Activated T-cell treated with anti-CD3 and anti-CD28 coated beads, Interleukin-2, amount 50 U/mL, for 72 hours (primary cell): Measurements from ENCODE around the gene HERC4. TPM values are rescaled to one million over a fixed set of nuclear protein-coding genes. Genes with fewer than 3 reads are reported as not detected.
"Not testable (repeated sequence)": the region's sequence is repeated elsewhere in the genome, so short reads cannot be mapped to it uniquely, and the experiment has no call there.

Source experiments
- ATAC-seq, 2 donors: fragments of 150-1000 bp; cut with Tn5 transposase; replicated peaks in 1 of 2; 2 replicates each; pipeline ENCODE4 v1.10.0; 2021; ENCODE audit warnings: moderate library complexity in 2 of 2, mild to moderate bottlenecking in 1 of 2
- DNase-seq, 2 donors: peaks; one replicate each; pipeline ENCODE4 v3.0.0; 2021 to 2022; ENCODE audit warnings: mixed read lengths in 1 of 2
- H3K27ac Mint-ChIP-seq: one replicate; pipeline ENCODE4 v1.8.0; 2022; ENCODE audit warnings: mild to moderate bottlenecking, moderate library complexity, mixed read lengths
- H3K27me3 Mint-ChIP-seq: one replicate; pipeline ENCODE4 v1.8.0; 2022; ENCODE audit warnings: low read depth, mixed read lengths
- H3K36me3 Mint-ChIP-seq, 2 donors: one replicate each; pipeline ENCODE4 v1.8.0; 2022; ENCODE audit warnings: mixed read lengths in 2 of 2, mild to moderate bottlenecking in 1 of 2; ENCODE audit not compliant: insufficient read depth in 2 of 2
- H3K4me1 Mint-ChIP-seq: one replicate; pipeline ENCODE4 v1.8.0; 2022; ENCODE audit warnings: low read depth, mixed read lengths
- H3K4me3 Mint-ChIP-seq, 2 donors: one replicate each; pipeline ENCODE4 v1.8.0; 2022; ENCODE audit warnings: mild to moderate bottlenecking in 2 of 2, mixed read lengths in 2 of 2, moderate library complexity in 2 of 2
- H3K9me3 Mint-ChIP-seq, 2 donors: one replicate each; pipeline ENCODE4 v1.8.0; 2022; ENCODE audit warnings: mixed read lengths in 2 of 2
- total RNA-seq, 2 donors: library from RNA; stranded (reverse); gene quantifications; one replicate each; pipeline ENCODE4 v1.2.3, GENCODE V29; 2022

The HERC4 gene
- total RNA-seq, 2 donors from 2014 or later, result 73.5 to 85.6 TPM

GRCh38 chr10:67966035-67966434 is 109.0 kb downstream of the HERC4 start:
- H3K27ac Mint-ChIP-seq, H3K4me3 Mint-ChIP-seq, H3K27me3 Mint-ChIP-seq, H3K4me1 Mint-ChIP-seq, H3K9me3 Mint-ChIP-seq, ATAC-seq, DNase-seq: not testable (repeated sequence)
- H3K36me3 Mint-ChIP-seq, result peaks cover 6 to 21% of the 10 kb centered on the region in 2 donors

- no peak for ATAC-seq
- H3K9me3 Mint-ChIP-seq, result no peaks in the 10 kb centered on the region
Measured at GRCh38 chr10:67965456-67965855, 109.6 kb downstream of the HERC4 start.

GRCh38 chr10:67959839-67960476 is 115.1 kb downstream of the HERC4 start:
- Mint-ChIP-seq H3K4me1 (no peaks in the 10 kb centered on the region), H3K27ac (no peak overlapping the region), H3K27me3 (no peaks in the 10 kb centered on the region), H3K36me3 (peaks cover 0 to 2% of the 10 kb centered on the region in 2 donors), H3K9me3 (no peaks in the 10 kb centered on the region), H3K4me3 (no peak overlapping the region)
- no peak for DNase-seq
- ATAC-seq, result no peak

More at GRCh38 chr10:67965456-67965855, 109.6 kb downstream of the HERC4 start:
- no peak overlapping the region for H3K4me3 Mint-ChIP-seq
- no peak overlapping the region for H3K27ac Mint-ChIP-seq
- peaks cover 5% of the 10 kb centered on the region for H3K4me1 Mint-ChIP-seq
- no peaks in the 10 kb centered on the region for H3K27me3 Mint-ChIP-seq
- no peak for DNase-seq
- peaks cover 3 to 17% of the 10 kb centered on the region in 2 donors for H3K36me3 Mint-ChIP-seq

- peaks cover 4 to 7% of the 10 kb centered on the region in 2 donors for H3K36me3 Mint-ChIP-seq
- no peaks in the 10 kb centered on the region for H3K27me3 Mint-ChIP-seq
- no peak for ATAC-seq
- no peaks in the 10 kb centered on the region for H3K4me1 Mint-ChIP-seq
- H3K4me3 Mint-ChIP-seq, result no peak overlapping the region
- no peak for DNase-seq
- no peak overlapping the region for H3K27ac Mint-ChIP-seq
- no peaks in the 10 kb centered on the region for H3K9me3 Mint-ChIP-seq
Measured at GRCh38 chr10:67955614-67956013, 119.5 kb downstream of the HERC4 start.

- no peak overlapping the region for H3K4me3 Mint-ChIP-seq
- H3K27me3 Mint-ChIP-seq, result no peaks in the 10 kb centered on the region
- no peak for ATAC-seq
- H3K9me3 Mint-ChIP-seq, result peaks cover 0 to 3% of the 10 kb centered on the region in 2 donors
- H3K27ac Mint-ChIP-seq, result peak overlapping the region; percentile 2
- DNase-seq, result no peak
- H3K4me1 Mint-ChIP-seq, result peaks cover 5% of the 10 kb centered on the region
- peaks cover 11 to 23% of the 10 kb centered on the region in 2 donors for H3K36me3 Mint-ChIP-seq
Measured at GRCh38 chr10:67943917-67944316, 131.2 kb downstream of the HERC4 start.

- Mint-ChIP-seq H3K27me3 (no peaks in the 10 kb centered on the region), H3K4me3 (no peak overlapping the region), H3K4me1 (peaks cover 5% of the 10 kb centered on the region), H3K36me3 (peaks cover 4 to 12% of the 10 kb centered on the region in 2 donors), H3K27ac (no peak overlapping the region), H3K9me3 (no peaks in the 10 kb centered on the region)
- DNase-seq, result no peak
- no peak for ATAC-seq
Measured at GRCh38 chr10:67936416-67936815, 138.7 kb downstream of the HERC4 start.

- no peaks in the 10 kb centered on the region for H3K9me3 Mint-ChIP-seq
- no peaks in the 10 kb centered on the region for H3K27me3 Mint-ChIP-seq
- peaks cover 5% of the 10 kb centered on the region for H3K4me1 Mint-ChIP-seq
- H3K27ac Mint-ChIP-seq, result no peak overlapping the region
- DNase-seq (no peak), ATAC-seq (no peak)
- no peak overlapping the region for H3K4me3 Mint-ChIP-seq
- H3K36me3 Mint-ChIP-seq, result peaks cover 4 to 12% of the 10 kb centered on the region in 2 donors
Measured at GRCh38 chr10:67935223-67935622, 139.9 kb downstream of the HERC4 start.

GRCh38 chr10:67934336-67934735 is 140.7 kb downstream of the HERC4 start:
- Mint-ChIP-seq H3K36me3 (peaks cover 4 to 12% of the 10 kb centered on the region in 2 donors), H3K27me3 (no peaks in the 10 kb centered on the region), H3K27ac (no peak overlapping the region), H3K4me1 (peaks cover 5% of the 10 kb centered on the region), H3K4me3 (no peak overlapping the region), H3K9me3 (no peaks in the 10 kb centered on the region)
- ATAC-seq (no peak), DNase-seq (no peak)

- Mint-ChIP-seq H3K27me3 (no peaks in the 10 kb centered on the region), H3K4me1 (peaks cover 5% of the 10 kb centered on the region), H3K36me3 (peaks cover 4 to 12% of the 10 kb centered on the region in 2 donors), H3K9me3 (no peaks in the 10 kb centered on the region), H3K27ac (peak overlapping the region; percentile 86), H3K4me3 (no peak overlapping the region)
- no peak for ATAC-seq
- no peak for DNase-seq
Measured at GRCh38 chr10:67933199-67933598, 141.9 kb downstream of the HERC4 start.

GRCh38 chr10:67926951-67927350 is 148.1 kb downstream of the HERC4 start:
- no peaks in the 10 kb centered on the region for H3K9me3 Mint-ChIP-seq
- no peak for DNase-seq
- H3K4me3 Mint-ChIP-seq, result no peak overlapping the region

GRCh38 chr10:67925449-67926005 is 149.6 kb downstream of the HERC4 start:
- no peak for ATAC-seq
- H3K27me3 Mint-ChIP-seq, result no peaks in the 10 kb centered on the region
- H3K27ac Mint-ChIP-seq, result peak overlapping the region; percentile 60
- H3K36me3 Mint-ChIP-seq, result peaks cover 1 to 3% of the 10 kb centered on the region in 2 donors
- H3K4me1 Mint-ChIP-seq, result no peaks in the 10 kb centered on the region
- H3K4me3 Mint-ChIP-seq, result no peak overlapping the region
- no peaks in the 10 kb centered on the region for H3K9me3 Mint-ChIP-seq
- no peak for DNase-seq

More at GRCh38 chr10:67926951-67927350, 148.1 kb downstream of the HERC4 start:
- Mint-ChIP-seq H3K4me1 (no peaks in the 10 kb centered on the region), H3K27ac (peak overlapping the region; percentile 66), H3K36me3 (peaks cover 1 to 3% of the 10 kb centered on the region in 2 donors), H3K27me3 (no peaks in the 10 kb centered on the region)
- ATAC-seq, result no peak

- no peaks in the 10 kb centered on the region for H3K4me1 Mint-ChIP-seq
- peak overlapping the region; percentile 33 for H3K27ac Mint-ChIP-seq
- DNase-seq (no peak), ATAC-seq (no peak)
- no peak overlapping the region for H3K4me3 Mint-ChIP-seq
- peaks cover 1 to 3% of the 10 kb centered on the region in 2 donors for H3K36me3 Mint-ChIP-seq
- no peaks in the 10 kb centered on the region for H3K27me3 Mint-ChIP-seq
- H3K9me3 Mint-ChIP-seq, result no peaks in the 10 kb centered on the region
Measured at GRCh38 chr10:67924136-67924535, 150.9 kb downstream of the HERC4 start.

- DNase-seq, result no peak
- Mint-ChIP-seq H3K36me3 (peaks cover 1 to 4% of the 10 kb centered on the region in 2 donors), H3K4me3 (no peak overlapping the region), H3K27me3 (no peaks in the 10 kb centered on the region), H3K27ac (no peak overlapping the region), H3K9me3 (no peaks in the 10 kb centered on the region), H3K4me1 (no peaks in the 10 kb centered on the region)
- no peak for ATAC-seq
Measured at GRCh38 chr10:67923551-67923950, 151.5 kb downstream of the HERC4 start.

- Mint-ChIP-seq H3K27me3 (no peaks in the 10 kb centered on the region), H3K9me3 (no peaks in the 10 kb centered on the region), H3K4me3 (no peak overlapping the region), H3K36me3 (peaks cover 2 to 5% of the 10 kb centered on the region in 2 donors), H3K4me1 (peaks cover 6% of the 10 kb centered on the region), H3K27ac (no peak overlapping the region)
- DNase-seq (no peak), ATAC-seq (no peak)
Measured at GRCh38 chr10:67921065-67921464, 154.0 kb downstream of the HERC4 start.
